Uterus (tissue), 4 donors: ENCODE measurements around the gene NDUFA13. TPM values are rescaled to one million over a fixed set of nuclear protein-coding genes. Genes with fewer than 3 reads are reported as not detected.

Source experiments
- DNase-seq, 2 donors: peaks; one replicate each; pipeline ENCODE4 v3.0.0-alpha.2; 2019 to 2020
- H3K27ac ChIP-seq, 2 donors: fragments of 200-600 bp; sonication (generic); 1 replicate in 1 of 2; 2 replicates in 1 of 2; pipeline ENCODE4 v1.5.1; 2016 to 2018
- H3K27me3 ChIP-seq, 2 donors: fragments of 200-600 bp; sonication (generic); one replicate each; pipeline ENCODE4 v1.5.1; 2018 to 2019; ENCODE audit warnings: control low read depth in 1 of 2
- H3K36me3 ChIP-seq, 2 donors: fragments of 200-600 bp; sonication (generic); one replicate each; pipeline ENCODE4 v1.5.1; 2019; ENCODE audit warnings: control low read depth in 1 of 2
- H3K4me1 ChIP-seq, 2 donors: fragments of 200-600 bp; sonication (generic); one replicate each; pipeline ENCODE4 v1.5.1; 2018 to 2019; ENCODE audit warnings: control low read depth in 1 of 2
- H3K4me3 ChIP-seq, 2 donors: fragments of 200-600 bp; sonication (generic); 1 replicate in 1 of 2; 2 replicates in 1 of 2; pipeline ENCODE4 v1.5.1; 2018 to 2019; ENCODE audit warnings: mild to moderate bottlenecking in 1 of 2
- H3K9me3 ChIP-seq, 2 donors: fragments of 200-600 bp; sonication (generic); one replicate each; pipeline ENCODE4 v1.5.1; 2019; ENCODE audit warnings: control low read depth in 1 of 2
- CTCF ChIP-seq, 4 experiments: fragments of 200-600 bp in 2 of 4; fragments of 450-650 bp in 2 of 4; sonication (generic) in 2 of 4; IDR thresholded peaks; one replicate each; pipeline ENCODE4 v1.5.1; 2016 to 2019; ENCODE audit warnings: antibody characterized with exemption in 4 of 4, mild to moderate bottlenecking in 2 of 4, moderate library complexity in 1 of 4
- POLR2A ChIP-seq, 2 donors: fragments of 450-650 bp; IDR thresholded peaks; one replicate each; pipeline ENCODE4 v1.6.1; 2016; ENCODE audit warnings: antibody characterized with exemption in 2 of 2, mild to moderate bottlenecking in 1 of 2, moderate library complexity in 1 of 2
- intact Hi-C: fragments of 100-400 bp; cut with DNase I; formaldehyde crosslinking; loops from one replicate; pipeline ENCODE4 v1.15.1; 2023; ENCODE audit warnings: low total_unique reads
- total RNA-seq, 4 donors: library from RNA; depleted of rRNA in 3 of 4; stranded (reverse); fragments of >200 nt in 3 of 4; gene quantifications; one replicate each; pipeline versions ENCODE4 v1.1.0 to v1.2.4, GENCODE V29; 2014 to 2023
- donor health status: DM: yes; HTN: yes; CAD: no.

NDUFA13 gene
- total RNA-seq, 4 donors from 2014 or later: 28.6 to 204 (median 60.9) TPM

DNA sequence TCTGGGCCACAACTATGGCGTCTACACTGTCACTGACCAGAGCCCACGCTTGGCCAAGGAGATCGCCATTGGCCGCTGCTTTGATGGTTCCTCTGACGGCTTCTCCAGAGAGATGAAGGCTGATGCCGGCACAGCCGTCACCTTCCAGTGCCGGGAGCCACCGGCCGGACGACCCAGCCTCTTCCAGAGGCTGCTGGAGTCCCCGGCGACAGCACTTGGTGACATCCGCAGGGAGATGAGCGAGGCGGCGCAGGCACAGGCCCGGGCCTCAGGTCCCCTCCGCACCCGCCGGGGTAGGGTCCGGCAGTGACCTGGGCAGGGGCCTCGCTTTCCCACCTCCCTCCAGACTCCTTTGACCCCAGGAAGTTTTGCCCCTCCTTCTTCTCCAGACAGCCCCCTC lies 29.7 kb downstream of the NDUFA13 start:
- Histone ChIP-seq H3K4me1 (peaks cover 0 to 7% of the 10 kb centered on the region in 2 donors), H3K27me3 (peaks cover 7 to 23% of the 10 kb centered on the region in 2 donors), H3K27ac (no peak overlapping the region), H3K4me3 (no peak overlapping the region), H3K9me3 (no peaks in the 10 kb centered on the region), H3K36me3 (no peaks in the 10 kb centered on the region)
- TF ChIP-seq POLR2A (IDR thresholded peaks at IDR 0.05): no peak
- no peak for TF ChIP-seq CTCF (IDR thresholded peaks at IDR 0.05)
- intact Hi-C loops: no loop called here
- DNase-seq: no peak

DNA sequence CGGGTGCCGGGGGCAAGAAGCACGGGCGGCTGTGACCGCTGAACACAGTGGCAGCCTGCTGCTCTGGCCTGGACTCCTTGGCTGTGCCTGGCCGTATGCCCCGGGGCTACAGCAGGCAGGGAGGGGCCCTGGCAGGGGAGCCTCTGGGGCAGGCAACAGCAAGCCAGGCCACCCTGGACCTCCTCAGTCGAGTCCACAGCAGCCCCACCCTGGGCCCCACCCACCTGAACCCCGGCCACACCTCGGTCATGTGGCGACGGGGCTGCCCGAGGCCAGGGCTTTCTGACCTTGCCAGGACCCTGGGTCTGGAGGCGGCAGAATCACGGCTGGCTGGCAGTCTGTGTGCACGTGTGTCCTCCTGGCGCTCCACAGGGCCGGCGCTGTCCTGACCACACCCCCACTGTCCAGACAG lies 30.7 kb downstream of the NDUFA13 start:
- no peaks in the 10 kb centered on the region for H3K36me3 ChIP-seq
- DNase-seq: no peak
- H3K27me3 ChIP-seq: peaks cover 0 to 12% of the 10 kb centered on the region in 2 donors
- intact Hi-C loops: no loop called here
- H3K27ac ChIP-seq: no peak overlapping the region
- H3K4me3 ChIP-seq: no peak overlapping the region
- TF ChIP-seq CTCF (IDR thresholded peaks at IDR 0.05): no peak
- TF ChIP-seq POLR2A (IDR thresholded peaks at IDR 0.05): no peak
- H3K9me3 ChIP-seq: no peaks in the 10 kb centered on the region
- H3K4me1 ChIP-seq: no peaks in the 10 kb centered on the region

- intact Hi-C loops: no loop called here
- no peaks in the 10 kb centered on the region for H3K4me1 ChIP-seq
- peaks cover 0 to 6% of the 10 kb centered on the region in 2 donors for H3K27me3 ChIP-seq
- TF ChIP-seq POLR2A (IDR thresholded peaks at IDR 0.05) (no peak), CTCF (IDR thresholded peaks at IDR 0.05) (no peak)
- H3K9me3 ChIP-seq: no peaks in the 10 kb centered on the region
- H3K36me3 ChIP-seq: no peaks in the 10 kb centered on the region
- no peak overlapping the region for H3K27ac ChIP-seq
- DNase-seq: no peak
- H3K4me3 ChIP-seq: no peak overlapping the region
Observed at GRCh38 chr19:19547674-19548336, 31.8 kb downstream of the NDUFA13 start.

- H3K9me3 ChIP-seq: no peaks in the 10 kb centered on the region
- no peak for DNase-seq
- H3K4me1 ChIP-seq: no peaks in the 10 kb centered on the region
- peaks cover 0 to 6% of the 10 kb centered on the region in 2 donors for H3K27me3 ChIP-seq
- H3K36me3 ChIP-seq: no peaks in the 10 kb centered on the region
- H3K27ac ChIP-seq: no peak overlapping the region
- intact Hi-C loops: no loop called here
- TF ChIP-seq POLR2A (IDR thresholded peaks at IDR 0.05) (no peak), CTCF (IDR thresholded peaks at IDR 0.05) (no peak)
- H3K4me3 ChIP-seq: no peak overlapping the region
Observed at GRCh38 chr19:19548915-19549759, 33.1 kb downstream of the NDUFA13 start.
